Mesothelial cell of epicardium (in vitro differentiated cells): Measurements from ENCODE around the gene TUT1. TPM values are rescaled to one million over a fixed set of nuclear protein-coding genes. Genes with fewer than 3 reads are reported as not detected.
A peak's percentile ranks its signal among the peaks of the same experiment; 100 is the strongest.

Experiments
- DNase-seq, 2 experiments: peaks; one replicate each; pipeline ENCODE4 v3.0.0; 2021; ENCODE audit warnings: low spot score in 2 of 2; ENCODE audit not compliant: unreplicated experiment in 2 of 2
- H3K27ac Mint-ChIP-seq: 2 replicates; pipeline ENCODE4 v1.8.0; 2021; ENCODE audit warnings: mixed read lengths
- H3K27me3 Mint-ChIP-seq: 2 replicates; pipeline ENCODE4 v1.8.0; 2021; ENCODE audit warnings: low read depth, mixed read lengths
- H3K36me3 Mint-ChIP-seq: 2 replicates; pipeline ENCODE4 v1.8.0; 2021; ENCODE audit warnings: mixed read lengths
- H3K4me1 Mint-ChIP-seq: 2 replicates; pipeline ENCODE4 v1.8.0; 2021; ENCODE audit warnings: mixed read lengths
- H3K4me3 Mint-ChIP-seq: 2 replicates; pipeline ENCODE4 v1.8.0; 2021; ENCODE audit warnings: mild to moderate bottlenecking, moderate library complexity, mixed read lengths
- H3K9me3 Mint-ChIP-seq: 2 replicates; pipeline ENCODE4 v1.8.0; 2021; ENCODE audit warnings: mixed read lengths
- CTCF ChIP-seq: fragments of 200-600 bp; sonication (generic); IDR thresholded peaks from one replicate; pipeline ENCODE4 v1.5.0; 2021; ENCODE audit warnings: antibody characterized with exemption; ENCODE audit not compliant: unreplicated experiment
- total RNA-seq: library from RNA; stranded (reverse); gene quantifications from 3 replicates; pipeline ENCODE4 v1.2.1, GENCODE V29; 2021

The TUT1 gene
- total RNA-seq, 1 donor from 2014 or later = 24.2 TPM

GRCh38 chr11:62559204-62559603 lies 32.1 kb downstream of the TUT1 start:
- TF ChIP-seq CTCF = no peak
- no peaks in the 10 kb centered on the region for H3K9me3 Mint-ChIP-seq
- DNase-seq = no peak
- peak overlapping the region; percentile 95 for H3K27ac Mint-ChIP-seq
- no peaks in the 10 kb centered on the region for H3K27me3 Mint-ChIP-seq
- peaks cover 25% of the 10 kb centered on the region for H3K36me3 Mint-ChIP-seq
- H3K4me1 Mint-ChIP-seq = peaks cover 64% of the 10 kb centered on the region
- H3K4me3 Mint-ChIP-seq = no peak overlapping the region

GRCh38 chr11:62558669-62559068 lies 32.7 kb downstream of the TUT1 start:
- H3K4me3 Mint-ChIP-seq = no peak overlapping the region
- no peak for DNase-seq
- H3K4me1 Mint-ChIP-seq = peaks cover 69% of the 10 kb centered on the region
- no peak overlapping the region for H3K27ac Mint-ChIP-seq
- H3K9me3 Mint-ChIP-seq = no peaks in the 10 kb centered on the region
- TF ChIP-seq CTCF = no peak
- H3K27me3 Mint-ChIP-seq = no peaks in the 10 kb centered on the region
- H3K36me3 Mint-ChIP-seq = peaks cover 22% of the 10 kb centered on the region

GRCh38 chr11:62556875-62557631 lies 34.3 kb downstream of the TUT1 start:
- H3K36me3 Mint-ChIP-seq = peaks cover 19% of the 10 kb centered on the region
- no peaks in the 10 kb centered on the region for H3K27me3 Mint-ChIP-seq
- H3K4me3 Mint-ChIP-seq = no peak overlapping the region
- TF ChIP-seq CTCF = no peak
- peak overlapping the region; percentile 95 for H3K27ac Mint-ChIP-seq
- peaks cover 78% of the 10 kb centered on the region for H3K4me1 Mint-ChIP-seq
- H3K9me3 Mint-ChIP-seq = no peaks in the 10 kb centered on the region
- DNase-seq = no peak

GRCh38 chr11:62556108-62556874 lies 35.0 kb downstream of the TUT1 start:
- no peak for TF ChIP-seq CTCF
- DNase-seq = peak in 1 of 2 experiments; percentile 70
- H3K9me3 Mint-ChIP-seq = no peaks in the 10 kb centered on the region
- peaks cover 16% of the 10 kb centered on the region for H3K36me3 Mint-ChIP-seq
- no peaks in the 10 kb centered on the region for H3K27me3 Mint-ChIP-seq
- peaks cover 79% of the 10 kb centered on the region for H3K4me1 Mint-ChIP-seq
- peak overlapping the region; percentile 22 for H3K4me3 Mint-ChIP-seq
- peak overlapping the region; percentile 95 for H3K27ac Mint-ChIP-seq

GRCh38 chr11:62555464-62556107 lies 35.7 kb downstream of the TUT1 start:
- peak overlapping the region; percentile 22 for H3K4me3 Mint-ChIP-seq
- H3K27me3 Mint-ChIP-seq = no peaks in the 10 kb centered on the region
- peaks cover 16% of the 10 kb centered on the region for H3K36me3 Mint-ChIP-seq
- H3K4me1 Mint-ChIP-seq = peaks cover 77% of the 10 kb centered on the region
- no peak for TF ChIP-seq CTCF
- DNase-seq = no peak
- no peaks in the 10 kb centered on the region for H3K9me3 Mint-ChIP-seq
- H3K27ac Mint-ChIP-seq = peak overlapping the region; percentile 95
